Left renal cortex interstitium (tissue), 4 donors: ENCODE results near the gene EMX2. TPM values are rescaled to one million over a fixed set of nuclear protein-coding genes. Genes with fewer than 3 reads are reported as not detected.
"Not testable (repeated sequence)": the region's sequence is repeated elsewhere in the genome, so short reads cannot be mapped to it uniquely, and the experiment has no call there.

Source experiments
- DNase-seq, 4 donors: peaks; one replicate each; pipeline ENCODE4 v3.0.0-alpha.2; 2013; ENCODE audit warnings: low read depth in 4 of 4, low spot score in 2 of 4, missing footprints in 1 of 4
- polyA plus RNA-seq, 4 donors: library from polyadenylated mRNA; unstranded; fragments of 120-200 nt; gene quantifications; one replicate each; pipeline ENCODE4 v1.2.1, GENCODE V29; 2013; ENCODE audit not compliant: insufficient read length in 4 of 4

Gene EMX2
- polyA plus RNA-seq, result 100 to 1,000 TPM; 150 to 166 (median 157) TPM

- DNase-seq, result no peak
These were observed at the start of gene EMX2 for GRCh38 chr10:117542706-117543224. EMX2 (plus strand) TSS chr10:117542746; CDS start chr10:117543268, 522 bp downstream.

GRCh38 chr10:117496031-117496430, 46.5 kb upstream of the EMX2 start:
- DNase-seq, result no peak

- DNase-seq, result peak; percentile 53 to 71 (median 64)
These were observed 45.9 kb upstream of the EMX2 start for GRCh38 chr10:117496616-117497028.

- no peak for DNase-seq
These were observed 44.8 kb upstream of the EMX2 start for GRCh38 chr10:117497736-117498135.

DNA sequence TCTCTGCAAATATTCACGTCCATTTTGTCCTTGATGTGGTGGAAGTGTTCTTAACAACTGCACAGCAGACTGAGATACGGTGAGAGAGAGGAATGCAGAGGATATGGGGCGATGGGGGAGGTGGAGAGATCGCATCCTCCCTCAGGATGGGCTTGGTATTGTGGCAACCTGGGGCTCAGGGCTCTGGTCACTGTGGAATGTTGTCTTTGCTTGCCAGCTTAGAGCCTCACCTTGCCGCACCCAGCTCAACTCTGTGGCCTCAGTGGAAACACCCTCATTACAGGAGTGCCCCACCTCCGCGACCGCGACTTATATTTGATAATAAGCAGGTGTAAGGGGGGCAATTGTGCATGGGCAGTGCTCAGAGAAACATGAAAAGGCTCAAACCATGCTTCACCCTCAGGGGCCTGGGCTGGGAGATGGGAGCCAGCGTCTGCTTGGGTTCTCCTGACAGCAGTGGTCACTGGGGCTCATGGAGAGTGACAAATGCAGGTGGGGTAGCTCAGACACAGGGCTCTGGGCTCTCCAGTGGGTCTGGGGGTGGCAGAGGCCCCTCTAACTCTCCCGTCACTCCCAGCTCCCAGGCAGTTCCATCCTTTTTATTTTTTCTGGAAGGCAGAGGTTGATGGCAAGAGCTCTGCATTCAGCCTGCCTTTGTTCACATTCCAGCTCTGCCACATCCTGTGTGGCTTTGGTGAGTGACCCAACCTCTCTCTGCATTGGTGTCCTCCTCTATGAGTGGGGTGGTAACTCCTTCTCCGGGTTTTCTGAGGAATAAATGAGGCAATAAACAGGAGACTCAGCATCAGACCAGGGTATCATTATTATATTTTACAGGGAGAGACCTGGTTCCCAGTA, 43.1 kb upstream of the EMX2 start:
- DNase-seq, result no peak

DNA sequence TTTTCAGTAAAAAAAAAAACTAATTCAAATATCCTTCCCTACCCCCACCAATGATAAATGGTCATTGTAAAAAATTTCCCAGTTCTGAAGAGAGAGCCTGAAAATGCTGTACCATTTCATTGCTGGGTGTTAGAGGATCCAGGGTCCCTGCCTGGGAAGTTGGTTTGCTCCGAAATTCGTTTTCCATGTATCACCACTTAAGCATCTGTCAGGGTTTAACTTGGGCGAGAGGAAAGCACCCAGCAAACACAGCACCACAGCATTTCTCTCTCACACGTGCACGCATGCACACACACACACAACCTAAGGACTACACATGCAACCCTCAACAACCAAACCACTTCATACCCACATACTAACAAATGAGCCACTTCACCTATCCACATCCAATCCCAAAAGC, 42.1 kb upstream of the EMX2 start:
- no peak for DNase-seq

DNA sequence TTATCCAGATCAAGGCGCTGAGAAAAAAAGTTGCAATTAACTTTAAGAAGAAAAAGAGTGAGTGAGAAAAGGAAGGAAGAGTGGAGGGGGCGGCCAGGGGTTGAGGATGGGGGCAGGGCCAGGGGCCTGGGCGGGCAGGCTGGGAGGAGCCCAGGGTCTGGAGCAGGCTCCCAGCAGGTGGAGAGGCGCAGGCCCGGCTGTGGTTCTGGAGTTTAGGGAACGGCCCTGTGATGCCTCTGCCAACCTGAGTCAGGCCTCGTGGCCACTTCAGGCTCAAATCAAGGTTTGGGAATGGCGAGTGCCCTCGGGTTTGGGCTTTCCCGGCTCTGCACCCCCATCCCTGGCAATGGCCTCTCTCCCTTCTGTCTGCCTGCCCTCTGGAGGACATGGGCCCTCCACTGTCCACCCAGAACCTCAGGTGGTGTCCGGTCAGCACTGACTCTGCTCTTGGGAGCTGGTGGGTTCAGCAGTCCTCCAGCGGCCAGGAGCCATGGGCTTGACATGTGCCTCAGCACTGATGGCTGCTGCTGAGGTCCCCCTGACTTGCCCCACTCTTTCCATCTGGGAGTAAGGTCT, 41.0 kb upstream of the EMX2 start:
- no peak for DNase-seq

DNA sequence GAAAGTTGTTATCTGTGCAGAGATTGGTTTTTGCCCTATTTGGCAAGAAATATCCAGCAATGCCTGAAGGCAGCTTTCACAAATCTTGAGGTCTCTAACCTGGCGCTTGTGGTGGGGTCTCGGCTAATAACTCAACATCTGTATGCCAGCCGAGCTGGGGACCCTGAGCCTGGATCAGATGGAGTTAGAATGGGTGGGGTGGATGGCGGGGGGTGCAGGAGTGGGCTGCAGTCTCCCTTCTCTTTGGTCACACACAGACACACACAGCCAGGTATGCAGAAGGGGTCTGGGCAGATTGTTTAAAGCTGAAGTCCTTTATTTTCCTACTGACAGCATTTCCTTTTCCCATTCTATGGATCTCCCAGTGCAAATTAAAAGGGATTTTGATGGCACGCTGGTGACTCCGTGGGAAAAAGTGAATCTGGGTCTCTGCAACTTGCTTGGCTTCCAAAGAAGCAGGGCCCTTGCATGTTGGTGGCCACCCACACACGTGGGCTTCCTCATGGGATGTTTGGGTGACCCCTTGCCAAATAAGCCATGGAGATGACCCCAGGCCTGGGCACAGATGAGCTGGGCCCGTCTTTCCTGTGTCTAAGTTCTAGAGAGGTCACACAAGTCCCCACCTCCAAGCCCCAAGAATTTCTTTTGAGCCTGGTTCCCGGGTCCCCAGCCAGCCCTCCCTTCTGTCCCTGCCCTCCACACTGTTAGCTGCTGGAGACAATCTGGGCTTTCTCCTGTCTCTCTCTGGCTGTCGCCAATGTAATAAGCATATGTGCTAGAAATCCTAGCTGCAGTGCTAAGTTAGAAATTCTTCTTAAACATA, 39.9 kb upstream of the EMX2 start:
- DNase-seq, result peak in 1 of 4 donors; percentile 4

DNA sequence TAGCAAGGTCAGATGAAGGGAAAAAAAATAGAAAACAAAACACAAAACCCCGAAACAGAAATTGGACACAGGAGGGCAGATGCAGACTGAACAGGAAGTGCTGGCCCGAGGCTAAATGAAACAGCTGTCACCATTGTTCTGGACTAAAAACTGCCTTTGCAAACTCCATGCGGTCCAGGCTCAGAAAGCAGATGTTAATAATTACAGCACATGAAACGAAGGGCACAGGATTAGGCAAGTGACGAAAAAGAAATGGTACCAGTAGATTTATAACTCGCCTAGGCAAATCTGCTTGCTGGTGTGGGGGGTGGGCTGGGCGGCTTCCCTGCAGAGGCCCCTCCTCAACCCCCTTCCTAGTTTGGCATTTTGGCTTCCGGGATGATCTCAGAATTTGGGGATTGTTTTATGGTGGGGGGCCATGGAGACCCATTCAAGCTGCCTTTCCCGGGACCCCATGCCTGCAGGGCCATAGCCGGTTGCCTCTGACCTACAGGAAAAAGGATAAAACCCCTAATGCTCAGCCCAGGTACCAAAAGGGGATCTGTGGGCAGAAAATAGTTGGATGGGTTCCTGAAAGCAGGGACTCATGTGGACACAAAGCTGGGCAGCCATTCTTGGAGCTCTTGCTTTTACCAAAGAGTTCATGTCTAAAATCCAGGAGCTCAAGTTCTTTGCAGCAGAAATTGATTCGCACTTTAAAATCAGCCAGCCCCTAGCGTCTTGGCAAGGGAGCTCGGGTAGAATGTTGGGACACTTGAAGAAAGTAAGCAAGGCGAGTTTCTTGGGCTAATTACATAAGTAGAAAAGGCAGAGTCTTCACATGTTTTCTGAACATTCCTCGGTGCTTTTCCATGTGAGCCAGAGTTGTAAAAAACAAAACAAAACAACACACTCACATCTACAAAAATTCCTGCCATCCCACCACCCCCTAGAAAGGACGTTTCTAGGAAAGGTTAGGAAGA, 39.0 kb upstream of the EMX2 start:
- DNase-seq, result peak; percentile 23 to 69 (median 47)

GRCh38 chr10:117504562-117504961, 38.0 kb upstream of the EMX2 start:
- no peak for DNase-seq

DNA sequence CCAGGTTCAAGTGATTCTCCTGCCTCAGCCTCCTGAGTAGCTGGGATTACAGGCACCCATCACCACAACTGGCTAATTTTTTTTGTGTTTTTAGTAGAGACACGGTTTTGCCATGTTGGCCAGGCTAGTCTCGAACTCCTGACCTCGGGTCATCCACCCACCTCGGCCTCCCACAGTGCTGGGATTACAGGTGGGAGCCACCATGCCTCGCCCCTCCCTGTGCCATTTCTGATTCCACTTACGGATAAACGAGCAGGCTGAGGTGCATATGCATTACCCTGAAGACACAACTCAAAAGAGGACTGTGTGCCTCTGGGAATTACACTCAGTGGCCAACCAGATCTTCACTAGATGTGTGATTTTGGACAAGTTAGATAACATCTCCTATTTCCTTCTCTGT, 35.5 kb upstream of the EMX2 start:
- not testable (repeated sequence) for DNase-seq

GRCh38 chr10:117509573-117509972, 33.0 kb upstream of the EMX2 start:
- DNase-seq, result no peak

DNA sequence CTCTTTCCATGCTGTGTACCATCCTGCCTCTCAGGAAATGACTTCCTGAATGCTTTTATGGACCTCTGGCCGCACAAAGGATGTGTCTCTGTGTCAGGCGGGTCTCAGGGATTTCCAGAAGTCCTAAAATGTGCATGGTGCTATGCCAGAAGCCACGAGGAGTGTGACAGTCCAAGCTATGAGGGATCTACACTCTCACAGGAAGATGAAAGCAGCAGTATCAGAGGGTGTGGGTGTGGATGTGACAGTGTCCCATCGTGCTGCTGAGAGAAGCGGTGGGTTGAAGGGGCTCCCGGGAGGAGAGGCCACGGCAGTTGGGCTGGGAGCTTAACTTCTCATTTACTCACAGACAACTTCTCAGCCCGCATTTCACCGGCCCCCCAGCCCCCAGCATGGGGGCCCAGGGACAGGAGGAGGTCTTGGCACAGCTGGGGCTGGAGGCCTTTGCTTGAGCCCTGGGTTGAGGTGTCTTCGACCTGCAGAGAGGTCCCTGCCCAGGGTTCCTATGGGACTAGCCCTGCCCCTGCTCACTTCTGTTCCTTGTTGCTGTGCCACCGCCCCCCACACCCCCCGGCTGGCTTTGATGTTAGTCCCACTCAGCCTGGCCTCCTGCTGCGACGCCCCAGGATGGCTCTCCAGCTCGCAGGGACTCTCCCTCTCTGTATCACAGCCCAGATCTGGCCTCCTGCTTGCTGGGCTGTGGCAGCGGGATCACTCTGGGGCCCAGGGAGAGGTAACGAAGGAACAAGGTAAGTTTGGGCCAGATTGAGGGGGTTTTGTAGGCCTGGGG, 30.8 kb upstream of the EMX2 start:
- no peak for DNase-seq

DNA sequence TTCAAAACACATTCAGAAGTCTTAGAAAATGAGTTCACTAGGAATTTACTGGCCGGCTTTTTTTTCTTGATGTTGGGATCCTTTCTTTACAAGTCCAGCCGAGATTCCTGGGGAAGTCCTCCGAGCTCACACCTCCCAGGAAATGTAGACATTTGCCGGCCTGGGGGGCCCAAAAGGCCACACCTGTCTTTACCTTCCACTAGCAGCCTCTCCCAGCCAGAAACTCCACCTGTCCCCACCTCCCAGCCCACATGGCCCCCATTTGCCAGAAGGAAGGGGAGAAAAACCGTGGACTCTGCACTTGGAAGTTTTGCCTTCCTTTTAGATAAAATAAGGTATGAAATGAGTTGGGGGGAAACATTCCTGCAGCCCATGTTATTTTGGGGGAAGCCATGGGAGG, 27.6 kb upstream of the EMX2 start:
- no peak for DNase-seq

DNA sequence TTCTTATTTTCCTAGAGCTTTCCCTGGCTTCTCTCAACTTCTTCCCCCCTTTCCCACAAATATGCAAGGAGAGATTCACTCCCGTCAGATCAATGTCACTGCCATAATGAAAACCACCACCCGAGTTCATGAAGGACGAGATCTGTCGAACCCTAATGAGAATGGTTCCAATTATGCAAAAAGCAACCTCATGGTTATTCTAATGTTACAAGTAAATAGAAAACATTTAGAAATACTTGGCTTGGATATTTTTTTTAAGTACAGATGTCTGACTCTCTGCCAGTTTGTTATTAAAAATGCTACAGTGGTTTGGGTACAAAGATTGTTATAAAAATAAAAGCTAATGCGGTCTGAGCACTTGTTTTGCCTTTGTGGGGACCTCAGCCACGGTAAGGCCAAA, 25.9 kb upstream of the EMX2 start:
- DNase-seq, result no peak

DNA sequence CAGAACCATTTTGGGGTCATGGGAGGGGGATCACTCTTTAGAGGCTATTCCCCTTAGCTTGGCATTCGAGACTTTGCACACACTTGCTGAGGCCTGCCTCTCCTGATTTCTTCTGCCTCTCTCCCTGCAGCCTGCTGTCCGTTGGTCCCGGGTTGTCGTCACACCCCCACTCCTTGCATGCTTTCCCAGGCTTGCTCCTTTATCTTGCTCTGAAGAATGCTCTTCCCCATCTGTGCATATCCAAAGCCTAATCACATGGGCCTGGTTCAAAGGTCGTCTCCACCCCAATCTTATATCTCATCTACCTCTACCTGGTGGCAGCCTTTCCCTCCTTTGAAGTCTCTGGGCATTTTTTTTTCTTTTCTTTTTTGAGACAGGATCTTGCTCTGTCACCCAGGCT, 24.3 kb upstream of the EMX2 start:
- DNase-seq, result no peak

DNA sequence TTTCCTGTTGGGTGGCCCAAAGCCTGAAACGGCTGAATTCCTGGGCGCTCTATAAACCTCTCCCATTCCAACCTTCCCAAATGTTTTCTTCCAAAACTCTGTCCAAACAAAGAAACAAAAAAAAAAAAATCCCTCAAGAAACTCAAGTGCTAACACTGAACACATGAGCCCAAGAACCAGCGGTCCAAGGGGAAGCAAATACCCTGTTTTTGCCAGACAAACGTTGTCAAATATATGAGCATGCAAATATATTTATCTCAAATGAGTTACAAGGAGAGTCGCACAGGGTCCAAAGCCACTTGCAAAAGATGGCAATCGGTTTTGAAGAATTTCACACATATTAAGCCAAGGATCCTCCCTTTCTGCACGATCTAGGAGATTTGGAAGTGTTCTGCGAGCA, 23.3 kb upstream of the EMX2 start:
- no peak for DNase-seq

- DNase-seq, result no peak
These were observed 22.7 kb upstream of the EMX2 start for GRCh38 chr10:117519879-117520278.

GRCh38 chr10:117530791-117531190, 11.8 kb upstream of the EMX2 start:
- no peak for DNase-seq
